A204.1 (cell line): ENCODE measurements around the gene LTBP1.
"Not testable (repeated sequence)": the region's sequence is repeated elsewhere in the genome, so short reads cannot be mapped to it uniquely, and the experiment has no call there.

Experiments used
- FAIRE-seq: peaks from 2 replicates; lab custom pipeline; 2012; peaks lifted over from hg19 to GRCh38; lab: Jason Lieb, UNC

LTBP1 gene

DNA sequence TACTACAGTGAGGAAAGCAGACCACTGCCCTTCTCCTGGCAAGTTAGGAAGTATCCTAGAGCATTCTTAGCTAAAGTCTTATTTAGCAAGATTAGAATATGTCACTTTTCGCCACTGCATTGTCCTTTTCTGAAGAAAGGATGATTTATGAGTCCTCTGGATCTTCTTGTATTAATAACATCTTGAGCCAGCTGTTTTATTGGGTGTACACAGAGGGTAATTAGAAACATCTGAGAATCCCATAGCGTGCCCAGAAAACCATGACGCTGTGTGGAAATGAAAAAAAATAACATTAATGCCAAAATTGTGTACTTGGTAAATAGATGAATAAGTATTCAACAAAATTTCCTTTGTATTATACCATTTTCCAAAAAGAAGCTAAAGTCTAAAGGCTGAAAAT, 198.7 kb downstream of the LTBP1 start:
- FAIRE-seq = no peak

DNA sequence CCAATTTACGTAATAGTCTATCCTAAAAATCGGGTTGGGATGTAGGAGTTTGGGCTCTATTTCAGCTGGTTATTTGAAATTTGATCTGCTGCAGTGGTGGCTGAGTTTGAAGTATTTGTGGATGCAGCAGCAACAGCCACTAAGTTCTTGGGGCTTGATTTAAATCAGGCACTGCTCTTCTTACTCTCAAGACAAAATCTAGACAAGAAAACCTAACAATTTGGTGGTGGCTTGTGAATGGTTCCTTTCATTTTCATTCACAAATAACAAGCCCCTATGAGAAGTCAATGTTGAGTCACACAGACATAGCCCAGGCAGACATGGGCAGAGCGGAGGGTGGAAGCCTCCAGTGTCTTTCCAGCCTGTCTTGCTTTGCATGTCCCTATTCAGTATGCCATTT, 199.3 kb downstream of the LTBP1 start:
- FAIRE-seq = no peak

GRCh38 chr2:33153008-33153407, 206.3 kb downstream of the LTBP1 start:
- no peak for FAIRE-seq

DNA sequence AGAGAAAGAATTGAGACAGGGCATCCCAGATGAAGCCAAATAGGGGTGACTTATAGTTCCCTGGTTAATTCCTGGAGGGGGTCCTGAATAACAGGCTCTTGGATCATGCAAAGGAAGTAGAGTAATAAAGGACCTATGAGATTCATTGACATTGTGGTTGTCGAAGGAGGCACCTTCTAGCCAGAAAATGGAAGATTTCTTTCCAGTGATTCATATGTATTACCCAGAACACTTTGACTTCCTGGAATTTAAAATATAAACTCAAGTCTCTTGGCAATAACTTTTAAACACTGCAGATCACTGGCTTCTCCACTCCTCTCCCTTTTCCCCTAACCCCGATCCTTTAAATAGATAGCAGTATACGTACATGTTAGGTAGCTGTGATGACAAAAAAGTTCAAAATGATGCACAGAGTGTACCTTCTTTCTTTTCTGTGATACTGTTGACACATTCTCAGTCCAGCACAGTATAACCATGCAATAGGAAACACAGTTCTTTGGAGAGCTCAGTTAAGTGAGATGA, 211.8 kb downstream of the LTBP1 start:
- no peak for FAIRE-seq

- FAIRE-seq = no peak
Observed at GRCh38 chr2:33160191-33160590, 213.4 kb downstream of the LTBP1 start.

DNA sequence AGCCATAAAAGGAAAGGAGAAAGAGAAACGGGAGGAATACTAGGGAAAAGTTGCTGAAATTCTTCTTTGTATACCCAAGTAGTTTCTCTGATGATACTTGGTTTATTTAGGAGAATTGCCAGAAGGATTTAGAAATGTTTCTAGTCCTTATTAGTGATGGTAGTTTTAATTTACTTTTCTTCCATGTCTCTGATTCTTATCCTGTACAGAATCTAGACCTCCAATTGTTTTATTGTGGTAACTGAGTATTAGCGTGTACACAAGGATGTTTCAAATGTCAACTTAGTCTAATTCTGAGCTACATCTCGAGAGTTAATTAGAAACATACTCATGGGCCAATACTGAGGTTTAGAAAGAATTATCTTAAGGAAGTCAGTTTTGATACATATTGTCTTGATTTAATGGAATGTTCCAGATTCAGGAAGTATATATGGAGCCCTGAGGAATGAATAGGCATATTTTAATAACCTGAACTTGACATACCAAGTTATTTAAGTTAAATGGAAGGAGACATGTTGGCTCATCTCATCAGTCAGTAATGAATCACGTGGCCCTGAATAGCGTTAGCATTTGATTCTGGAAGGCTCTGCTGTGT, 219.6 kb downstream of the LTBP1 start:
- no peak for FAIRE-seq

DNA sequence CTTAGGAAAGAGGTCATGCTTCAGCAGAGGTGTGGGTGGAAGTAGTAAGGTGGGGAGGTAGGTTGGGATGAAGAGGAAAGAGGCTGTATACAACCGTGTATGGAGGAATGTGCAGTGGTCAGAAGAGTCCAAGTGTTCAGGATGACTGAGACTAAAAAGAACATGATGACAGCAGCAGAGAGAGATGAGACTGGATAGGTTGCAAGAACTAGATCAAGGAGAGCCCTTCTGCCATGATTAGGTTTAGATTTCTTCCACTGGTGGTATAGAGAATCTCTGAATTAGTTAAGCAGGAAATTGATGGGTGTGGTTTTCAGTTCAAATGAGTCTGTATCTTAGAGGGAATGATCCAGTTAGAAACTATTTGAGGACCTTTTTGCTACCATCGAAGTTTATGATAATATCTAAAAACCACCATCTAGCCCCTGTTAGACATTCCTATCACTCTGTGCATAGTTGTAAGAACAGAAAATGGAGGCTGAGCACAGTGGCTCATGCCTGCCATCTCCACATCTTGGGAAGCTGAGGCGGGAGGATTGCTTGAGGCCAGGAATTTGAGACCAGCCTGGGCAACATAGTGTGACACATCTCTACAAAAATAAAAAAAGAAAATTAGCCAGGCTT, 221.0 kb downstream of the LTBP1 start:
- no peak for FAIRE-seq

- no peak for FAIRE-seq
Observed at GRCh38 chr2:33168425-33168824, 221.7 kb downstream of the LTBP1 start.

- no peak for FAIRE-seq
Observed at GRCh38 chr2:33168922-33169321, 222.2 kb downstream of the LTBP1 start.

GRCh38 chr2:33170251-33170650, 223.5 kb downstream of the LTBP1 start:
- not testable (repeated sequence) for FAIRE-seq

- FAIRE-seq = no peak
Observed at GRCh38 chr2:33177627-33178026, 230.9 kb downstream of the LTBP1 start.

DNA sequence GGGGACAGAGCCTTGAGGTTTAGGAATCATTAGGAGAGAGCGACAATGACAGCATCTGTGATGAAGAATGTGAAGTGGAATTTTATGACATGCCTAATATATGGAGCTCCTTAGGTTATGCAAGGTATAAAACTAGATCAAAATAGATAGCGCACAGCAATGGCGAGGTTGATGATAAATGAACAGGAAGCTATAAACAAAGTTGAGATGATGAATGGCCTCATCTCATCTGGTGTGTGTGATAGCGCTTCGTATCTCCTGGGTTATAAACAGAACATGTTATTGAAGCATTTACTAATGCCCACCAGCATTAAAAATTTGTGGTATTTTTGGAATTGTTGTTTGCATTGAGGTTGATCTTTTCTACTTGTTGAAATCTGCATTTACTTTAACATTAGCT, 231.5 kb downstream of the LTBP1 start:
- FAIRE-seq = no peak

DNA sequence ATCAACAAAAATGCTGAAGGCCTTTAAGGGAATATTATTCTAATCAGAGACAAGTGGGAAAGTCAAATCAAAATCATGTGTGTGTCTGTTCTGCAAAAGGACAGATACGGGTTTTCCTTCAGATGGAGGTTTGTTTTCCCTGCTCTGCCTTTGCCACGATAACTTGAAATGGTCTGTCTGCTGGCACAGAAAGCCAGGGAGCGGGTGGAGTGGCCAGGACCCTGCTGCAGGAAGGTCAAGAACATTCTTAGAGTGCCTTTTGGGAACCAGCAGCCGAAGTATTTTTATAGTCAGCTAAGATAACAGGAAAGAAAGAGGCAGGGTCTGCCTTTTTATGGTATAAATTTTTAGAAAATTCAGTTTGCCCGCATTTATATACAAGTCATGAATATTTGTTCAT, 234.2 kb downstream of the LTBP1 start:
- FAIRE-seq = no peak

- no peak for FAIRE-seq
Observed at GRCh38 chr2:33181466-33181865, 234.7 kb downstream of the LTBP1 start.

DNA sequence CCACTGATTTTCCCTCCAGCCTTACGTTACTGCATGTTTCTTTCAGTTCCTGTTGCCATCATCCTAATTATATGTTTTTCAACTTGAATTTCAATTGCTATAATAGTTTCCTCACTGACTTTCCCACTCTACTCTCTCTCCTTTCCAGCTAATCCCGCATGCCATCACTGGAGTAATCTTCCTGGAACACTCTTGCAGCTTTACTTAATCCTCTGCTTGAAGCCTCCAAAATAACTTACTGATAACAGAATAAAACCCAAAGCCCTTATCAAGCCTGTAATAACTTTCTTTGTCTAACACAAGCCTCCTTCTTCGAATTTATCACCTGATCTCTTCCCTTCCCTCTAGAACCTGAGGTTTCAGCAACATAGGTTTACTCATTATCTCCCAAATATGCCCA, 237.3 kb downstream of the LTBP1 start:
- FAIRE-seq = no peak

- FAIRE-seq = no peak
Observed at GRCh38 chr2:33186937-33187336, 240.2 kb downstream of the LTBP1 start.

- FAIRE-seq = no peak
Observed at GRCh38 chr2:33188799-33189198, 242.0 kb downstream of the LTBP1 start.

- no peak for FAIRE-seq
Observed at GRCh38 chr2:33190393-33190937, 243.7 kb downstream of the LTBP1 start.

DNA sequence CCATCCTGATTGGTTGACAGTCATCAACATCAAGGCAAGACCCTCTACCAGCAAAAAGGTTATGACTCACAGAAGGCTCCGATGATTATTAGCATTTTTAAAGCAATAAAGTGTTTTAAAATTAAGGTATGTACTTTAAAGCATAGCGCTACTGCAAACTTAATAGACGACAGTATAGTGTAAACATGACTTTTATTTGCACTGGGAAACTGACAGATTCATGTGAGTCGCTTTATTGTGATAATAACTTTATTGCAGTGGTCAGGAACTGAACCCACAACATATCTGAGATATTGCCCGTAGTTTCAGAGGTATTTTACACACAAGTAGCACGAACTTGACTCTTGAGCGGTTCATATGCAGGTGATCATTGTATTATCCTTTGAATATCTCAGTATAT, 249.1 kb downstream of the LTBP1 start:
- FAIRE-seq = no peak

- FAIRE-seq = no peak
Observed at GRCh38 chr2:33196700-33197099, 249.9 kb downstream of the LTBP1 start.

- no peak for FAIRE-seq
Observed at GRCh38 chr2:33197198-33197938, 250.6 kb downstream of the LTBP1 start.

- no peak for FAIRE-seq
Observed at GRCh38 chr2:33202641-33203522, 256.1 kb downstream of the LTBP1 start.
